A204.1 (cell line): ENCODE results near the gene SNTB2.
"Not testable (repeated sequence)": the region's sequence is repeated elsewhere in the genome, so short reads cannot be mapped to it uniquely, and the experiment has no call there.

Source experiments
- FAIRE-seq: peaks from 2 replicates; lab custom pipeline; 2012; peaks lifted over from hg19 to GRCh38; lab: Jason Lieb, UNC

The SNTB2 gene

DNA sequence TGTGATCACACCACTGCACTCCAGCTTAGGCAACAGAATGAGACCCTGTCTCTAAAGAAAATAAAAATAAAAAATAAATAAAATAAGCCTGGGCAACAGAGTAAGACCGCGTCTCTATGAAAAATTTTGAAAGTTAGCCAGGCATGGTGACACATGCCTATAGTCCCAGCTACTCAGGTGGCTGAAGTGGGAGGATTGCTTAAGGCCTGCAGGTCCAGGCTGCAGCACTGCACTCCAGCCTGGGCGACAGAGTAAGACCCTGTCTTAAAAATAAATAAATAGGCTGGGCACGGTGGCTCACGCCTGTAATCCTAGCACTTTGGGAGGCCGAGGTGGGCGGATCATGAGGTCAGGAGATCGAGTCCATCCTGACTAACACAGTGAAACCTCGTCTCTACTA is 104.7 kb downstream of the SNTB2 start:
- not testable (repeated sequence) for FAIRE-seq

DNA sequence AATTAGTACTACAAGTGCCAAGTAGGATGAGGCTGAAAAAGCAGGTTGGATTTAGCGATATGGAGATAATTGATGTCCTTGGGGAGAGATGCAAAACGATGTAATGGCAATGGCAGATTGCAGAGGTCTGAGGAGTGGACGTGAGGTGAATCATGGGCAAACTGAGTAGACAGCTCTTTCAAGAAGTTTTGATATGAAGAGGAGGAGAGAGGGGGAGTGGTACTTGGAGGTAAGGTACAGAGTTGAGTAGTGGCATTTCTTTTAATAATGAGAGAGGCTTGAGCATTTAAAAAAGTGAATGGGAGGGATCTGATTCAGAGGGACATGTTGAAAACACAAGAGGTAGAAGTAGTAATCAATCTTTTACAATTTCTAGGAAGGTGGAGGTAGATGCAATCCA is 106.4 kb downstream of the SNTB2 start:
- FAIRE-seq: no peak

DNA sequence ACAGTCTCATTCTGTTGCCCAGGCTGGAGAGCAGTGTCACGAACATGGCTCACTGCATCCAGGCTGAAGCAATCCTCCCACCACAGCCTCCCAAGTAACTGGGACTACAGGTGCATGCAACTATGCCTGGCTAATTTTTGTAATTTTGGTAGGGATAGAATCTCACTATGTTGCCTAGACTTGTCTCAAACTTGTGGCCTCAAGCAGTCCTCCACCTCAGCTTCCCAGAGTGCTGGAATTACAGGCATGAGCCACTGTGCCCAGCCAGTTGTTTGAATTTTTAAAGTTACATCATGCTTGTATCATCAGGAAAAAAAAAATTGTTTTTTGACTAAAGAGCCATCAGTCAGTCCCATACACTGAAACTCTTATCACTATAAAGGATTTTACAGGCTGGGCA is 107.1 kb downstream of the SNTB2 start:
- FAIRE-seq: no peak

DNA sequence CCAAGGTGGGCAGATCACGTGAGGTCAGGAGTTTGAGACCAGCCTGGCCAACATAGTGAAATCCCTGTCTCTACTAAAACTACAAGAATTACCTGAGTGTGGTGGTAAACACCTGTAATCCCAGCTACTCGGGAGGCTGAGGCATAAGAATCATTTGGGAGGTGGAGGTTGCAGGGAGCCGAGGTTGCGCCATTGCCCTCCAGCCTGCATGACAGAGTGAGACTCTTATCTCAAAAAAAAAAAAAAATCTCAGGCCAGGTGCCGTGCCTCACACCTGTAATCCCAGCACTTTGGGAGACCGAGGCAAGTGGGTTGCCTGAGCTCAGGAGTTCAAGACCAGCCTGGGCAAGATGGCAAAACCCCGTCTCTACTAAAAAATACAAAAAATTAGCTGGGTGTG is 109.8 kb downstream of the SNTB2 start:
- not testable (repeated sequence) for FAIRE-seq

DNA sequence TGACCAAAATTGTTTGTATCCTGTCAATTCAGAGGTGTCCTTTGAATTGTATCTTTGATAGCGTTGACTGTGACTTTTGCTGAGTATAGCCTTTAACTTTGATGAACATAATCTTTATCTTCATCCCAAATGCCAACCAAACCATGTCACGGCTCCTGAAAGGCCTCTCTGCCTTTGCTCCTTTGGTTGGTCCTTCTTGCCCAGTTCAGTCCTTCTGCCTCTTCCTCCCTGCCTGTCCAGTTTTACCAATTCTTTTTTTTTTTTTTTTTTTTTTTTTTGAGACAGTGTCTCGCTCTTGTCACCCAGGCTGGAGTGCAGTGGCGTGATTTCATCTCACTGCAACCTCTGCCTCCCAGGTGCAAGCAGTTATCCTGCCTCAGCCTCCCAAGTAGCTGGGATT is 111.3 kb downstream of the SNTB2 start:
- FAIRE-seq: no peak

DNA sequence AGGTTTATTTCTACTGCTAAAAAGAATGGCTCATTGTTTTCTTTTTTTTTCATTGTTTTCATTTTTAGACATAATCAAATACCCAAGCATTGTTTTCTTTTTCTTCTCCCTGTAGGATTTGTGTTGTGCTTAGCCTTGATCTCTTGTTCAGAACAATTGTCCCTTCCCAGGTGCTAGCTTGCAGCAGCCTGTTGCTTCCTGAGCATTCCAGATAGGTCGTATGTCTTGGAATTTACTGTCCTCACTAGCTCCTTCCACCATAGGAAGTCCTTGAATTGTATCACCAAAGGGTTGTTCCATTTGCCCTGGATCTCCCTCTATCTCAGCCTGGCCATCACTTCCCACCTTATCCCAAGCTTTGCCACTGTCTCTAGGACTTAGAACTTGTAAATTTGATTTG is 114.2 kb downstream of the SNTB2 start:
- FAIRE-seq: no peak

DNA sequence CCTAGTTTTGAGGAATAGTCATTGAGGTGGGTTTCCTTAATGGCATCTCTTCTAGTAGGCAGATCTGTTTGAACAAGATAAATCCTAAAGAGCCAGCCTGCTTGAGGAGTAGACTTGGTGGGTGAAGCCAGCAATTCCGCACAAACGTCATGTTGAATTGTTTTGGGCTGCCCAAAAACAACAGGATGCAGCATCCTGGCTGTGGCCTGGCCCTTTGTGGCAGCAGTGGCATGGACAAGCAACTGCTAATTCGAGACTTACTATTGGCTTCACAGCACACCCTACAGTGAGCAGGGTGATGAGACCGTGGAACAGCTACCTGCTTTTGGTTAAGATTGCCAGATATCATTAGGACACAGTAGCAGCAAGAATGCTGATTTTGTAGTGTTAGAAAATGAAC is 114.9 kb downstream of the SNTB2 start:
- no peak for FAIRE-seq

DNA sequence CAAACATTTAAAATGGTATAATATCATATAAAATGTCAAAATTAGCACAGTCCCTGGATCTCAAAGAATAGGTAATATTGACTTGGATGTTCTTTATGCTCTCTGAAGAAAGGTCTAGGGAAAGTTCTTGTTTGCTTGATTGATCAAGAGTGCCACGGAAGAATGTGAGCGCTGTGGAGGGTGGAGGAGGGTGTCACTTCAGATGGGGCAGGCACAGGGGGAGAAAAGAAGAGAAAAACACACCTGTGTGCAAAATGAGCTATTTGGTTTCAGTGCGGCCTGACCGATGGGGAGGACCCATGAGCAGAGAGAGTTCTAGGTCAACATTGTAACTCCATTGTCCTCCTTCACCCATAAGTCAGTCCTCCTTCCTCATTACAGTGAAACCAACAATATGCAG is 115.3 kb downstream of the SNTB2 start:
- no peak for FAIRE-seq

DNA sequence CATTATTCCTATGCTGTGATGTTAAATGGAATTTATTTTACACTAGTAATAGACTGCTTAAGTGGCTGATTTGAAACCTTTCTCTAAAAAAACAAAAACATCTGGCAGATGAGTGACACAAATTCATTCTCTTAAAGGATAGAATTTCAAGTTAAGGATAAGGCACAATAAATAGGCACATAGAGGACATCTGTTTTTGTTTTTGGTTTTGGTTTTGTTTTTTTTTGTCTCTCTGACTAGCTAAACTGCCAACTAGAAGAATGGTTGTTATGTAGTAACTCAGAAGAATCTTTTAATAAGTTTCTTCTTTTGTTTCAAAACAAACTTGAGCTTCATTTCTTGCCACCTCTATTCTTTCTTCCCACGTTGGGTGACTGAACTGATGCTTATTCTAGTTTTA is 119.1 kb downstream of the SNTB2 start:
- FAIRE-seq: no peak

DNA sequence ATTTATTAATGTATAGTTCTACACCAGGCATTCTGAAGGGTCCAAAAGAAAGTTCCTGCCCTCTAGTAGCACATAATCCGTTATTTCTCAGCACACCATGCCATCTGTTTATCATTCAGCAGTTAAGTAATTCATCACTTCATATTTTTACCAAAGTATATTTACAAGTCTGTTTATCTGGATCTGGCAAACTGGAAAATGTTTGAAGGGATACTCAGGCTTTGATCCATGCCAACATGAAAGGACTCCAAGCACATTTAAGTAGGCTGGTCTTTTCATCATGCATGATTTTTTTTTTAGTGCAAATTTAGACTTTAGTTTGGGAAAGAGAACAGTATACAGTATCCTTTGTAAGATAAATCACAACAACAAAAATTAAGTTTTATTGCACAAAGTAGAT is 120.1 kb downstream of the SNTB2 start:
- FAIRE-seq: no peak

DNA sequence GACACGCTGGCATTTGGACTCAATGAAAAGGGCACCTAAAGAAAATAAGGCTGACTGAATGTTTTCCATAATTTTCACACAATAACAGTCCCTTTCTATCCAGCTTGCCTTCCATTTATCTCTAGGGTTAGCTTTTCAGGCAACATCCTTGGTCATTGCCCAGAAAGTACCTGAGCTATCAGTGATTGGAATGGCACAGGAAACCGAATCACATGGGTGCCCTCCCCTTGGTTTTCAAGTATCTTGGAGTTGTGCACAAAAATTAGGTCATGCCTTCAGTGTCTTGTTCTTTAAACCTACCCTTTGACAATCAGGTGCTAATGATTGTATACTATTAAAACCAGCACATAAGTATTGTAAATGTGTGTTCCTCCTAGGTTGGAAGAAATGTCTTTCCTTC is 120.9 kb downstream of the SNTB2 start:
- FAIRE-seq: no peak

DNA sequence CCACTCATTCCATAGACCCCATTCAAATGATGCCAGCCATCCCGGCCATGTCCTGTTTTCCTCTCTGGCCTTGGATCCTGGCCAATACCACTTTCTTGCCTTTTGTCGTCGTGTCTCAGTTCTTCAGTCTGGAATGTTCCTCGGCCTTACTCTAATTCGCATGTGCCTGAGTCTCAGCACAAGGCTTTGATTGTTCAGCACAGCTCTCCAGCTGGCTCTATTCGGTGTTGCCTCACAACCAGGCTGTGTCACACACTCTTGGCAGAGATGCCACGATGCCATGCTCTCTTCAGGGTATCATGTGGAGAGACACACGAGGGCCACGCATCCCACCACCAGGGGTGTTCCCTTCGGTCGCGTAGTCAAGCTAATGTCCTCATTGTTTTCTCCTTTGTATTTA is 122.4 kb downstream of the SNTB2 start:
- no peak for FAIRE-seq

DNA sequence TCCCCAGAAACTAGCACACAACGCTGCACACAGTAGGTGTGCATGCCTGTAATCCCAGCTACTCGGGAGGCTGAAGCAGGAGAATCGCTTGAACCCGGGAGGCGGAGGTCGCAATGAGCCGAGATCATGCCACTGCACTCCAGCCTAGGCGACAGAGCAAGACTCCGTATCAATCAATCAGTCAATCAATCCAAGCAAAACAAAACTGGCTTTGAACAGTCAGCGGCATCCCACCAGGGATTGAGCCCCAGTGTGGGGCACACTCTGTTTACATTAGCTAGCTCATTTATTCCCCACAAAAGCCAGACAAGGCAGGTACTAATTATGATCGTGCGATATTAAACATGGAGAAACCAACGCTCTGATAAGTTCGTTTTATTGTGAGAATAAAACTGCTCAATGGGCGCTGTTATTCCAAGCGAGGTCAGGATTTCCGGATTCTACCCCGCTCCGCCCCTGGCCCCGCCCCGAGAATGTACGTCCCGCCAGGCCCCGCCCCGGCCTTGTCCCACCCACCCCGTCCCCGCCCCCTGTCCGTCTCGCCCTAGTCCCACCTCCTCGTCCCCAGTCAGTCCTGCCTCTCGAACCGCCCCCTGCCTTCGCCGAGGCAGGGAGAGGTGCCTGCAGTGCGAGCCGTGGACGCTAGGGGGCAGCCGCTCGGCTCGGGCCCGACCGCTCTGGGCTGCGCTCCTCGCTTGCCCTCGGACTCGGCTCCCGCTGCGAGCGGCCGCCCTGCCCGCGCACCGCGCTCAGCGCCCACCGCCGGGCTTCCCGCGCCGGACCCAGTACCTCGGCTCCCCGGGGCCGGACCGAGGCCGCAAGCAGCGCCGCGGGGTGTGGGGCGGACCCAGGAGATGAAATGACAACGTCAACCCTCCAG is 123.9 kb downstream of the SNTB2 start, which contains the start of gene VPS4A:
TSS of gene VPS4A (plus strand) at position 698 of the 880 bp plus-strand sequence. CDS start at position 860, 162 bp downstream.
- FAIRE-seq: no peak

DNA sequence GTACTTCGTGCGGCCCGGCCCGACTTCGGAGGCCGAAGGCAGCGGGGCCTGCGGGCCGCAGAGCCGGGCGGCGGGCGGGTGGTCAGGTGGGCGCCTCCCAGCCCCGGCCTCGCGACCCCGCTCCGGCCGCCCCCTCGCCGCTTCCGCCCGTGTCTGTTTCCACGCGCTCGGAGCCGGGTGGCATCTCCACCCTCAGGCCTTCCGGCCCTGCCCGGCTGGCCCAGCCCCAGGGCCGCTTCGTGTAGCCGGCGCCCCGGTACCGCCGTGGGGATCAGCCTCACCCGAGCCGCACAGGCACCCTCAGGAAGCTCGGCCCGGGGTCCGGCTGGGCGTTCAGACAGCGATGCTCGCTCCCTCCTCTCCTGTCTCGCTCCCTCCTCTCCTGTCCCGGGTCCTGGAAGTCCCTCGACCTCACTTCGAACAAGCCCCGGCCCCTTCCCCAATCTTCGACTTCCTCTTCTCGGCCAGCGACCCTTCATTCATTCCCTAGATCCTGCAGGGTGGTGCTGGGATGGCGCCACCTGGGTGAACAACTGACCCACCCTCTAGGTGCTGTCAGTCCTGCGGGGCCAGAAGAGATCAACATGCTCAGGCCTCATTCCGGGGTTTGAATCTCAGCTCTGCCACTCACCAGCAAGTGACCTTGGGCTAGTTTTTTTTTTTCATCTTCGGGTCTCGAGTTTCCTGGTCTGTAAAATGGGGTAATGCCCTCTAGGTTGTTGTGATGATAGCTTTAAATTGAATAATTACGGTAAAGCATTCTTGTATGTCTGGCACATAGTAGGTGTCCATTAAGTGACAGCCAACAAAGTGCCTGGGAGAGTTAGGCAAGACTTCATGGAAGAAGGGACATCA is 124.8 kb downstream of the SNTB2 start:
- FAIRE-seq: no peak

DNA sequence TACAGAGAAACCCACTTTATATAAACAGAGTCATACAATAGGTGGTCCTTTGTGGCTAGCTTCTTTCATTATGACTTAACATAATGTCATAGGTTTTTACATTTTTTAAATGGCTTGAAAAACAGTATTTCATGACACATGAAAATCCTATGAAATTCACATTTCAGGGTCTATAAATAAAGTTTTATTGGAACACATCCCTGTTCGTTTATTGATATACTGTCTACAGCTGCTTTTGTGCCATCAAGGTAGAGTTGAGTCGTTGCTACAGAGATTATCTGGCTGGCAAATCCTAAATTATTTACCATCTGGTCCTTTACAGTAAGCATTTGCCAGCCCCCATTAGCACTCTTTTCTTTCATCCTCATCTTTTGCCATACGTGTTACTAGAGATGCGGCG is 126.5 kb downstream of the SNTB2 start:
- FAIRE-seq: no peak

DNA sequence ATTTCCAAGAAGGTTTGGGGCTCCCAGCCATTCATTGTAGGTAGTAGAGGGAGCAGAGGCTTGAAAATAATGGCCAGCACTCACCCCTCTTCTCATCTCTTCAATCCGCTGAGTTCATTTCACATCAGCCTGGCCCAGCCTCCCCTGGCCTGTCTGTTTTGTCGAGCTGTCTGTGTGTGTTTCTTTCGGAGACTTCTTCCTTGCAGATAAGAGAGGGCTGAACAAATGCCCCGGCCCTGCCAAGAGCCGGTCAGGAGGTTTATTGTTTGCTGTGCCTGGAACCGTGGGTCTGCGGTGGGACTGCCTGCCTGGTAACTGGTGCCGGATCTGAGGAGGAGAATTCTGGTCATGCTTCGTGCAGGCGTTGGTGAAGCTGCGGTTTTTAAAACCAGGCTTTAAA is 127.6 kb downstream of the SNTB2 start:
- no peak for FAIRE-seq

DNA sequence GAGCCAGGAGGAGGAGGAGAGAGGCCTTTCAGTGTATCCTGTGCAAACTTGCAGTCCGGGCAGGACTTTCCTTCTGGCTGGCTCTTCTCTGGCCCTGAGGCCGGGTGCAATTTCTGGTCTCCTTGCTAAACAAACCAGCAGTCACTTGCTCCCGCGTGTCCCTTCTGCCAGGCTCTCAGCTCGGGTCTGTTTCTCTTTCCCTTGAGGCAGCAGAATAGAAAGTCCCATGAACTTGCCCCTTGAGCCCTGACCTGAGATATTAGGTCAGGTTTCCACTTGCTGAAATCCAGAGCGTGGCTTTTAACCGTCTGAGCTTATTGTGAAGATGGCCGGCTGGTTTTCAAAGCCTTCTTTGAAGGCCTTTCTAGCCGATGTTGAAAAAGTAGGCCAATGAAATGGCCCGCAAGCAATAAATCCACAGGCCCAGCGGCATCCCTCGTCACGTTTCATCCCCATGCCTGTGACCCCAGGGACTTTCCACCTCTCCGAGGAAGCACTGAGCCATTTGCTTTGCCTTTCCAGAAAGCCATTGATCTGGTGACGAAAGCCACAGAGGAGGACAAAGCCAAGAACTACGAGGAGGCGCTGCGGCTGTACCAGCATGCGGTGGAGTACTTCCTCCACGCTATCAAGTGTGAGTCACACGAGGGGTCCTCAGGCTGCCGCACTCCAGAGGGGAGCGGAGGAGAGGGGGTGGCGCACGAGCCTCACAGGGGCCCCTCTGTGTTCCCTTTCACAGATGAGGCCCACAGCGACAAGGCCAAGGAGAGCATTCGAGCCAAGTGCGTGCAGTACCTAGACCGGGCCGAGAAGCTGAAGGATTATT is 128.7 kb downstream of the SNTB2 start:
- no peak for FAIRE-seq

DNA sequence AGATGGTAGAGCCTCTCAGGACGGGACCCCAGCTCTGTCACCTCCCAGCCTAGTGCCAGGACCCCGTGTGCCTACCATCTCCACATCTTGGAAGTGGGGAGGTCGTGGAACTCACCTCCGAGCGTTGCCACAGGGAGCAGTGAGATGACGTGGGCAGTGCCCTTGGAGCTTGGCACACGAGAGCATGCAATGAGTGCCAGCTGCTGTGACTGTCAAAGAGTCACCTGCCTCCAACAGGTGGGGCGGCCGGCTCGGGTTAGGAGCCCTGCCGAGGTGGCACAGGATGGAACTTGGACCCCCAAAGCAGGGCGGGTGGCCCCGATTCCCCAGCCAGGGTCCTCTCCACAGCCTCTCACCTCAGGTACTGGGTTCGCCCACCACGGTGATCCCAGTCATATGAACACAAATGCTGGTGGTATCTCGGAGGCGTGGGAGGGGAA is 129.7 kb downstream of the SNTB2 start:
- FAIRE-seq: no peak

DNA sequence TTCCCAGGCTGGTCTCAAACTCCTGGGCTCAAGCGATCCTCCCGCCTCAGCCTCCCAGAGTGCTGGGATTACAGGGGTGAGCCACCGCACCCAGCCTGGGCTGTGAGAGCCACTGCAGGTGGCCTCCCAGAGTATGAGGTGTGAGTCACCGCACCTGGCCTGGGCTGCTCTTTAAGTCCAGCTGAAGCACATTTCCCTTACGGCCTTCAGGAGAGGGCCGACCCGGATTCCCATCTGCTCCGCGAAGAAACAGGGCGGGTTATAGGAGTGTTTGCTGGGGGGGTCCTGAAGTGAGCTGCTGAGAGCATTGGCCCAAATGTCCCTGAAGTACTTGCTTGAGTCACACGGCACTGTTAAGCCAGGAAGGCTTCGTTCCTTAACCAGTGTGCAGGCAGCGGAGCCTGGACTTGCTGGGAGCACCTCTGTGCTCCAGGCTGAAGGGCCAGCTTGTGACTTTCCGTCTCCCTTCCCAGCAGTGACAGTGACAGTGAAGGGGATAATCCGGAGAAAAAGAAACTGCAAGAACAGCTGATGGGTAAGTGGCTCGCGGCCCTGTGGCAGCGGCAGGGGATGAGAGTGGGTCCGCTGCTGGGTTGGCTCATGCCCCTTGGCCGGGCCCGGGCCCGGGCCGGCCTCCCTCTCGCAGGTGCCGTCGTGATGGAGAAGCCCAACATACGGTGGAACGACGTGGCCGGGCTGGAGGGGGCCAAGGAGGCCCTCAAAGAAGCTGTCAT is 131.4 kb downstream of the SNTB2 start:
- FAIRE-seq: no peak

DNA sequence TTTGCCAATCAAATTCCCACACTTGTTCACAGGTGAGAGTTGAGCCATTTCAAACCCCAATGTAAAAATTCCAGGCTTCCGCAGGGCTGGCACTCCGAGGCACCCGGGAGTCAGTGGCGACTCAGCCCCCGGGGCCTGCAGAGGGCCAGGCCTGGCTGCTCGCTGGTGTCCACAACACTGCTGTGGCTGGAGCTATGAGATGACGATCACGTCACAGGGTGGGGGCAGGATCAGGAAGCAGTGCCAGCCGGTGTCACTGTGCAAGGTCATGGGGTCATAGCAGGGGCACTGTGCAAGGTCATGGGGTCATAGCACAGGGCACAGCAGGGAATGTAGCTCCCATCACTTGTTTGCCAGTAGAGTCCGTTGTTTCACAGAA is 131.9 kb downstream of the SNTB2 start:
- FAIRE-seq: no peak

DNA sequence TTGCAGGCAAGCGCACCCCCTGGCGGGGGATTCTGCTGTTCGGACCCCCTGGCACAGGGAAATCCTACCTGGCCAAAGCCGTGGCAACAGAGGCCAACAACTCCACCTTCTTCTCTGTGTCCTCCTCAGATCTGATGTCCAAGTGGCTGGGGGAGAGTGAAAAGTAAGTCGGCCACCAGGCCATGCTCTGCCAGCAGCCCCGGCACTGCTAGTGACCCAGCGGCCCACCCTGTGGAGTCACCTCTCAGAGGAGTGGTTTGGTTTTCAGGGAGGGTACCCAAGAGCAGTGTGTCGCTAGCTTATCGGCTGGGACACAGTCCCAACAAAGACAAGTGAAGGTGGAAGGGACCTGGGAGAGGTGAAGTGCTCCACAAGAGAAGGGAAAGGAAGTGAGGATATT is 132.4 kb downstream of the SNTB2 start:
- no peak for FAIRE-seq
